Stimulated activated CD8-positive, alpha-beta memory T cell treated with anti-CD3 and anti-CD28 coated beads, Interleukin-15, amount 100 ng/mL, for 1 hour (primary cell): ENCODE measurements around the gene GUCD1.
"Not testable (repeated sequence)": the region's sequence is repeated elsewhere in the genome, so short reads cannot be mapped to it uniquely, and the experiment has no call there.

Experiments
- DNase-seq: peaks from one replicate; pipeline ENCODE4 v3.0.0-alpha.2; 2020; ENCODE audit warnings: low read depth

Gene GUCD1

GRCh38 chr22:24564376-24565058, 9.6 kb upstream of the GUCD1 start:
- no peak for DNase-seq

- no peak for DNase-seq
These were observed 8.3 kb upstream of the GUCD1 start for GRCh38 chr22:24563246-24563645.

- DNase-seq, result no peak
These were observed 4.5 kb upstream of the GUCD1 start for GRCh38 chr22:24559471-24559870.

GRCh38 chr22:24555165-24556039, 464 bp upstream of the GUCD1 start, which contains the start of gene SNRPD3:
TSS of gene SNRPD3 (plus strand) at chr22:24555999. CDS start at chr22:24557675, 1,676 bp downstream.
- DNase-seq, result peak; percentile 100

- no peak for DNase-seq
These were observed 1.2 kb downstream of the GUCD1 start for GRCh38 chr22:24553597-24554312.

GRCh38 chr22:24552503-24553286, 2.2 kb downstream of the GUCD1 start:
- DNase-seq, result not testable (repeated sequence)

GRCh38 chr22:24550902-24551435, 4.0 kb downstream of the GUCD1 start:
- DNase-seq, result no peak

- no peak for DNase-seq
These were observed 4.7 kb downstream of the GUCD1 start for GRCh38 chr22:24550028-24550901.

- DNase-seq, result no peak
These were observed 6.1 kb downstream of the GUCD1 start for GRCh38 chr22:24548812-24549211.

- DNase-seq, result no peak
These were observed 11.2 kb downstream of the GUCD1 start for GRCh38 chr22:24543679-24544243.

- DNase-seq, result no peak
These were observed 11.7 kb downstream of the GUCD1 start for GRCh38 chr22:24543185-24543601.

- DNase-seq, result no peak
These were observed 12.3 kb downstream of the GUCD1 start for GRCh38 chr22:24542641-24543040.

GRCh38 chr22:24541681-24542515, 13.0 kb downstream of the GUCD1 start:
- DNase-seq, result no peak

- DNase-seq, result no peak
These were observed 14.5 kb downstream of the GUCD1 start for GRCh38 chr22:24540470-24540869.

GRCh38 chr22:24536089-24536488, 18.8 kb downstream of the GUCD1 start:
- DNase-seq, result no peak

GRCh38 chr22:24535348-24535747, 19.6 kb downstream of the GUCD1 start:
- no peak for DNase-seq

- DNase-seq, result no peak
These were observed 22.9 kb downstream of the GUCD1 start for GRCh38 chr22:24532075-24532474.

- DNase-seq, result not testable (repeated sequence)
These were observed 24.0 kb downstream of the GUCD1 start for GRCh38 chr22:24530968-24531367.

- DNase-seq, result no peak
These were observed 25.0 kb downstream of the GUCD1 start for GRCh38 chr22:24529898-24530297.
